ENCODE results near the gene DICER1.

The DICER1 gene

DNA sequence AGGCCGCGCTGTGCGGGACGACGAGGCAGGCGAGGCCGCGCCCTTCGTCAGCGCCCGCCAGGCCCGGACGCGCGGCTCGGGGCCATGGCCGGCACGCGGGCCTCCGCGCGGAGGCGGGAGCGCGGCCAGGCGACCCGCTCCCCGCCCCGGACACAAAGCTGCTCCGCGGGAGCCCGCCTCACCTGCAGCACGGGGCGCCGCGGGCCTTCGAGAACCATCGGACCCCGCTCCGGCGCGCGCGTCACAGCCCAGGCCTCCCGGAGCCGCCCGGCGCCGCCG, 342 bp downstream of the DICER1 start:
- TF ChIP-seq, protein P1, sequence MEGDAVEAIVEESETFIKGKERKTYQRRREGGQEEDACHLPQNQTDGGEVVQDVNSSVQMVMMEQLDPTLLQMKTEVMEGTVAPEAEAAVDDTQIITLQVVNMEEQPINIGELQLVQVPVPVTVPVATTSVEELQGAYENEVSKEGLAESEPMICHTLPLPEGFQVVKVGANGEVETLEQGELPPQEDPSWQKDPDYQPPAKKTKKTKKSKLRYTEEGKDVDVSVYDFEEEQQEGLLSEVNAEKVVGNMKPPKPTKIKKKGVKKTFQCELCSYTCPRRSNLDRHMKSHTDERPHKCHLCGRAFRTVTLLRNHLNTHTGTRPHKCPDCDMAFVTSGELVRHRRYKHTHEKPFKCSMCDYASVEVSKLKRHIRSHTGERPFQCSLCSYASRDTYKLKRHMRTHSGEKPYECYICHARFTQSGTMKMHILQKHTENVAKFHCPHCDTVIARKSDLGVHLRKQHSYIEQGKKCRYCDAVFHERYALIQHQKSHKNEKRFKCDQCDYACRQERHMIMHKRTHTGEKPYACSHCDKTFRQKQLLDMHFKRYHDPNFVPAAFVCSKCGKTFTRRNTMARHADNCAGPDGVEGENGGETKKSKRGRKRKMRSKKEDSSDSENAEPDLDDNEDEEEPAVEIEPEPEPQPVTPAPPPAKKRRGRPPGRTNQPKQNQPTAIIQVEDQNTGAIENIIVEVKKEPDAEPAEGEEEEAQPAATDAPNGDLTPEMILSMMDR (IDR thresholded peaks at IDR 0.05; ENCODE audit: low read depth, low read length, poor library complexity, severe bottlenecking), result no peak
- no peak for TF ChIP-seq EZH2phosphoT487 (IDR thresholded peaks at IDR 0.05; ENCODE audit: borderline replicate concordance, low read length)
- Histone ChIP-seq H3K79me2 (ENCODE audit: control insufficient read depth, low read length) (peaks cover 52% of the 10 kb centered on the region), H3K27ac (ENCODE audit: low read depth, low read length) (peak overlapping the region; percentile 86)

DNA sequence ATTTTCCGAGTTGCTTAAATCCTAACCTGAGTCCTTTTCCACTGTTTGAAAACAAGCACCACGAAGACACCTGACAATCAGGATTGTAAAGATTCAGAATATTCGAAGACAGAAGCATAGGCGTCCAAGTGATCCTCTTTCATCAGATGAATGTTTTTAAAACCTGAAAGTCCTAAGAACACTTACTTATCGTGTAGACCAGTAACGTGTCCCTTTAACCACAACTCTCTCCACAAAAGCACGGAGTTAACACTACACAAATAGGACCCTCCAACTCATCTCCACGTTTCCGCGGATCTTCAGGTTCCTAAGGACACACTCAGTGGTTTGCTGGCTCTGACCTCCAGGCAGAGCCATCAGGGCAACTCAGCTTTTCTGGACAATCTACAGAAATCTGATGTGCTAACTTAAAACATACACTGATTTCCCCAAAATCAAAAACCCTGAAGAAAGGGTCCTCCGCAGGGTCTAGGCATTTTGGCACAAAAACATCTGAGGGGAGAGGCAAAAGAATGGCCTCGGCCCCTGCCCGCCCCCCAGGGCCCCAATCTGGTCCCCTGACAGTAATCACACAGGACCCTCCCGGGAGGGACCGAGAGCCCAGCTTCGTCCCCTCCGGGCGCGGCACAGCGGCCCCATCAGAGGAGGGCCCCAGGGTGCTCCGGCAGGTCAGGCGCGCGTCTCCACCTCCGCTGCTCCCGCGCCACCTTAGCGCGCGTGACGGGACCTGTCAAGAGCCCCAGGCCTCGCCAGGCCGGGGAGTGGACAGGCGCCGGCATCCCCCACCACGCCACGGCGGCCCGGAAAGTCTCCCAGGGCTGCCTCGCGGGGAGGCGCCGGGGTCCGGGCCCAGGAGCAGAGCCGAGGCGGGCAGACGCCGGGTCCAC, 925 bp downstream of the DICER1 start:
- Histone ChIP-seq H3K27me3 (ENCODE audit: control insufficient read depth, low read length) (no peaks in the 10 kb centered on the region), H3K4me3 (ENCODE audit: low read length) (peak overlapping the region; percentile 81), H3K4me2 (ENCODE audit: low read length) (peak overlapping the region; percentile 83), H3K9me2 (replicated peaks; ENCODE audit: control insufficient read depth, low read length) (no peaks in the 10 kb centered on the region), H3K79me2 (ENCODE audit: control insufficient read depth, low read length) (peaks cover 58% of the 10 kb centered on the region), H3K4me1 (ENCODE audit: control insufficient read depth, low read length) (peaks cover 57% of the 10 kb centered on the region), H4K20me1 (ENCODE audit: control insufficient read depth, insufficient read depth, low read depth, low read length) (peaks cover 20% of the 10 kb centered on the region), H3K9me3 (ENCODE audit: control insufficient read depth, insufficient read depth, low read length) (no peaks in the 10 kb centered on the region), H3K36me3 (ENCODE audit: control insufficient read depth, low read length) (peaks cover 19% of the 10 kb centered on the region), H3K27ac (ENCODE audit: low read depth, low read length) (peak overlapping the region; percentile 18; the same call in 1 of the 2 replicates), H3F3A (ENCODE audit: control insufficient read depth, insufficient read depth) (peaks cover 5% of the 10 kb centered on the region; the same call in 1 of the 2 replicates)
- no peak for TF ChIP-seq EZH2phosphoT487 (IDR thresholded peaks at IDR 0.05; ENCODE audit: borderline replicate concordance, low read length)
- TF ChIP-seq, protein P1 (IDR thresholded peaks at IDR 0.05; ENCODE audit: low read depth, low read length, poor library complexity, severe bottlenecking), result no peak

More for the DNA sequence above, 342 bp downstream of the DICER1 start:
- H3K4me1 ChIP-seq (ENCODE audit: control insufficient read depth, low read length), result peaks cover 51% of the 10 kb centered on the region
- H3K4me2 ChIP-seq (ENCODE audit: low read length), result peak overlapping the region; percentile 83
- H3K9me2 ChIP-seq (replicated peaks; ENCODE audit: control insufficient read depth, low read length), result no peaks in the 10 kb centered on the region
- peaks cover 5% of the 10 kb centered on the region; the same call in 1 of the 2 replicates for H3F3A ChIP-seq (ENCODE audit: control insufficient read depth, insufficient read depth)
- peaks cover 19% of the 10 kb centered on the region for H3K36me3 ChIP-seq (ENCODE audit: control insufficient read depth, low read length)
- H3K4me3 ChIP-seq (ENCODE audit: low read length), result peak overlapping the region; percentile 81
- H3K27me3 ChIP-seq (ENCODE audit: control insufficient read depth, low read length), result no peaks in the 10 kb centered on the region
- H3K9me3 ChIP-seq (ENCODE audit: control insufficient read depth, insufficient read depth, low read length), result no peaks in the 10 kb centered on the region
- peaks cover 16% of the 10 kb centered on the region for H4K20me1 ChIP-seq (ENCODE audit: control insufficient read depth, insufficient read depth, low read depth, low read length)

DNA sequence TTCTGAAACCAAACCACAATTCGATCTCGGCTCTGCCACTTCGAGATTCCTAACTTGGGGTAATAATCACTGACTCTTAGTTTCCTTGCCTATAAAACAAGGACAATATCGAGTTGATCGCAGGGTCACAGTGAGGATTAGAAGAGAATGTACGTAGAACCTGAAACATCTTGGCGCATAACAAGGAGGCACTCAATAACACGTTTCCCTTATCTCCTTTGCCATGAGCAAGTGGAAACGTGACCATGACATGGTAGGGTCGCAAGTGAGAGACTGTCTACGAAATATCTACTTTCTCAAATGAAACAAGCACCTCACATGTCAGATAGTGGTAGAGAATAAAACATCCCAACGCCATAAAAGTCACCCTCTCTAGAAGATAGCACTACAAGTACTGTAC, 2.3 kb downstream of the DICER1 start:
- peaks cover 70% of the 10 kb centered on the region for H3K4me1 ChIP-seq (ENCODE audit: control insufficient read depth, low read length)
- H3K4me3 ChIP-seq (ENCODE audit: low read length), result peak overlapping the region; percentile 81
- H3K27me3 ChIP-seq (ENCODE audit: control insufficient read depth, low read length), result no peaks in the 10 kb centered on the region
- peak overlapping the region; percentile 83 for H3K4me2 ChIP-seq (ENCODE audit: low read length)
- no peak overlapping the region for H3K27ac ChIP-seq (ENCODE audit: low read depth, low read length)
- H3K36me3 ChIP-seq (ENCODE audit: control insufficient read depth, low read length), result peaks cover 19% of the 10 kb centered on the region
- H3F3A ChIP-seq (ENCODE audit: control insufficient read depth, insufficient read depth), result 0 out of 2 replicates have a peak, but pooled peaks cover 5% of the 10 kb centered on the region
- H3K9me2 ChIP-seq (replicated peaks; ENCODE audit: control insufficient read depth, low read length), result no peaks in the 10 kb centered on the region
- H3K9me3 ChIP-seq (ENCODE audit: control insufficient read depth, insufficient read depth, low read length), result no peaks in the 10 kb centered on the region
- TF ChIP-seq EZH2phosphoT487 (IDR thresholded peaks at IDR 0.05; ENCODE audit: borderline replicate concordance, low read length), result no peak
- TF ChIP-seq, protein P1 (IDR thresholded peaks at IDR 0.05; ENCODE audit: low read depth, low read length, poor library complexity, severe bottlenecking), result no peak
- peaks cover 71% of the 10 kb centered on the region for H3K79me2 ChIP-seq (ENCODE audit: control insufficient read depth, low read length)
- H4K20me1 ChIP-seq (ENCODE audit: control insufficient read depth, insufficient read depth, low read depth, low read length), result peaks cover 27% of the 10 kb centered on the region

Data from DOHH2 (cell line).